CD4-positive, alpha-beta memory T cell (primary cell): ENCODE results near the gene DNAJC2. TPM values are rescaled to one million over a fixed set of nuclear protein-coding genes. Genes with fewer than 3 reads are reported as not detected.
"Not testable (repeated sequence)": the region's sequence is repeated elsewhere in the genome, so short reads cannot be mapped to it uniquely, and the experiment has no call there.

Source experiments
- CTCF ChIA-PET: fragments of 350-600 bp; sonication (Branson Sonifier 250); formaldehyde crosslinking; loops from one replicate; lab custom pipeline; 2021; ENCODE audit warnings: inconsistent platforms; ENCODE audit not compliant: partially characterized antibody; lab: Charles Lee
- POLR2A ChIA-PET: fragments of 350-600 bp; sonication (Branson Sonifier 250); formaldehyde crosslinking; loops from one replicate; lab custom pipeline; 2021; ENCODE audit not compliant: partially characterized antibody; lab: Charles Lee
- DNase-seq, 5 donors: peaks; one replicate each; pipeline versions ENCODE4 v3.0.0 to v3.0.0-alpha.2; 2020 to 2022; ENCODE audit warnings: mixed read lengths in 1 of 5
- H3K27ac ChIP-seq: one replicate; pipeline ENCODE4 v1.7.0; 2013; ENCODE audit warnings: low read depth, low read length
- H3K27me3 ChIP-seq: 2 replicates; pipeline ENCODE4 v1.7.0; 2013; ENCODE audit warnings: mild to moderate bottlenecking, low read length, moderate library complexity; ENCODE audit not compliant: insufficient read depth
- H3K36me3 ChIP-seq: 2 replicates; pipeline ENCODE4 v1.7.0; 2013; ENCODE audit warnings: mild to moderate bottlenecking, low read length, moderate library complexity; ENCODE audit not compliant: insufficient read depth
- H3K4me1 ChIP-seq: 2 replicates; pipeline ENCODE4 v1.7.0; 2013; ENCODE audit warnings: mild to moderate bottlenecking, low read length, moderate library complexity; ENCODE audit not compliant: insufficient read depth
- H3K4me3 ChIP-seq, 2 donors: one replicate each; pipeline ENCODE4 v1.7.0; 2013; ENCODE audit warnings: low read length in 2 of 2, mild to moderate bottlenecking in 1 of 2
- H3K9me3 ChIP-seq, 2 donors: one replicate each; pipeline ENCODE4 v1.7.0; 2013; ENCODE audit warnings: low read length in 2 of 2, control low read depth in 1 of 2; ENCODE audit not compliant: control insufficient read depth in 1 of 2
- H3K27ac Mint-ChIP-seq, 7 donors: one replicate each; pipeline ENCODE4 v1.8.0; 2020 to 2021; ENCODE audit warnings: mixed read lengths in 7 of 7, mild to moderate bottlenecking in 6 of 7, inconsistent platforms in 3 of 7, moderate library complexity in 3 of 7
- H3K27me3 Mint-ChIP-seq, 2 donors: one replicate each; pipeline ENCODE4 v1.8.0; 2020 to 2021; ENCODE audit warnings: mixed read lengths in 2 of 2
- H3K36me3 Mint-ChIP-seq, 2 donors: one replicate each; pipeline ENCODE4 v1.8.0; 2020 to 2021; ENCODE audit warnings: mixed read lengths in 2 of 2, inconsistent platforms in 1 of 2, mild to moderate bottlenecking in 1 of 2
- H3K4me1 Mint-ChIP-seq, 4 donors: one replicate each; pipeline ENCODE4 v1.8.0; 2020 to 2021; ENCODE audit warnings: mixed read lengths in 4 of 4, mild to moderate bottlenecking in 1 of 4
- H3K4me3 Mint-ChIP-seq, 8 donors: one replicate each; pipeline ENCODE4 v1.8.0; 2020 to 2021; ENCODE audit warnings: mixed read lengths in 8 of 8, mild to moderate bottlenecking in 7 of 8, moderate library complexity in 6 of 8, inconsistent platforms in 3 of 8
- H3K9me3 Mint-ChIP-seq, 8 donors: one replicate each; pipeline ENCODE4 v1.8.0; 2020 to 2021; ENCODE audit warnings: mixed read lengths in 8 of 8, mild to moderate bottlenecking in 5 of 8, inconsistent platforms in 3 of 8, moderate library complexity in 1 of 8
- intact Hi-C: fragments of 100-400 bp; cut with micrococcal nuclease; formaldehyde crosslinking; loops from one replicate; pipeline ENCODE4 v1.15.1; 2023
- polyA plus RNA-seq, 2 donors: library from polyadenylated mRNA; unstranded; fragments of 300-500 nt; fragmentation: Illumina TruSeq; gene quantifications; one replicate each; pipeline ENCODE4 v1.2.3, GENCODE V29; 2021
- total RNA-seq, 2 experiments: library from RNA; stranded (reverse); gene quantifications; one replicate each; pipeline ENCODE4 v1.2.3, GENCODE V29; 2021

DNAJC2 gene
- total and polyA plus RNA-seq, 4 experiments from 2014 or later: 10.6 to 40.5 (median 31.3) TPM

DNA sequence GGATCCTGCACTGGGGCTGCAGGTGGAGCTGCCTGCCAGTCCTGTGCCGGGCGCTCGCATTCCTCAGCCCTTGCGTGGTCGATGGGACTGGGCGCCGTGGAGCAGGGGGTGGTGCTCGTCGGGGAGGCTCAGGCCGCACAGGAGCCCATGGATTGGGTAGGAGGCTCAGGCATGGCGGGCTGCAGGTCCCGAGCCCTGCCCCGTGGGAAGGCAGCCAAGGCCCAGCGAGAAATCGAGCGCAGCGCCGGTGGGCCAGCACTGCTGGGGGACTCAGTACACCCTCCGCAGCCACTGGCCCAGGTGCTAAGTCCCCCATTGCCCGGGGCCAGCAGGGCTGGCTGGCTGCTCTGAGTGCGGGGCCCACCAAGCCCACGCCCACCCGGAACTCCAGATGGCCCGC lies 69.7 kb downstream of the DNAJC2 start:
- H3K27me3 Mint-ChIP-seq, DNase-seq, H3K27ac Mint-ChIP-seq, H3K27me3 ChIP-seq, H3K4me3 Mint-ChIP-seq, intact Hi-C loops, POLR2A ChIA-PET, H3K36me3 Mint-ChIP-seq, H3K9me3 Mint-ChIP-seq, H3K4me1 ChIP-seq, H3K27ac ChIP-seq, CTCF ChIA-PET, H3K9me3 ChIP-seq, H3K4me3 ChIP-seq, H3K36me3 ChIP-seq: not testable (repeated sequence)
- H3K4me1 Mint-ChIP-seq: peaks cover 8 to 14% (median 9%) of the 10 kb centered on the region in 4 donors

DNA sequence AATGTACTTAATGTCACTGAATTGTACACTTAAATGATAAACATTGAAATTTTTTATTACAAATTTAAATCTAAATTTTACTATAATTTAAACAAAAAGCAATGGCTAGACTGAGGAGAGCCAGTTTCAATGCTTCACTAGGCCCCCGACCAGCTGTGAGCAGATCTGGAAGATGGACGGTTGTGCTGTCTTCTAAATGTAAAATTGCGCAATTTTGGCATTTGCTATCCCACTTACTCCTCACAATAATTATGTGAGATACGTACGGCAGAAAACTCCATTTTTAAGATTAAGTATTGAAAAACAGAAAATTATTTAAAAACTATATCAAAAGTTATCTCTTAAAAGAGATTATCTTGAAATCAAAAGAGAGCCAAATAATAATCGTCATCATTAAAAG lies 71.2 kb downstream of the DNAJC2 start:
- H3K27ac ChIP-seq, H3K4me1 ChIP-seq, H3K36me3 ChIP-seq, H3K4me3 Mint-ChIP-seq, H3K4me3 ChIP-seq, intact Hi-C loops, H3K27me3 ChIP-seq, DNase-seq, H3K27ac Mint-ChIP-seq, H3K27me3 Mint-ChIP-seq, H3K4me1 Mint-ChIP-seq, POLR2A ChIA-PET, H3K9me3 Mint-ChIP-seq, H3K9me3 ChIP-seq, CTCF ChIA-PET: not testable (repeated sequence)
- H3K36me3 Mint-ChIP-seq: peaks cover 8 to 13% of the 10 kb centered on the region in 2 donors

- H3K4me3 Mint-ChIP-seq, POLR2A ChIA-PET, H3K36me3 Mint-ChIP-seq, CTCF ChIA-PET, H3K27ac ChIP-seq, H3K36me3 ChIP-seq, DNase-seq, H3K27me3 ChIP-seq, H3K27ac Mint-ChIP-seq, H3K4me1 ChIP-seq, H3K9me3 ChIP-seq, H3K4me3 ChIP-seq, intact Hi-C loops, H3K27me3 Mint-ChIP-seq, H3K9me3 Mint-ChIP-seq, H3K4me1 Mint-ChIP-seq: not testable (repeated sequence)
These were observed 78.3 kb downstream of the DNAJC2 start for GRCh38 chr7:103266229-103266628.

- H3K36me3 Mint-ChIP-seq, H3K4me3 ChIP-seq, H3K36me3 ChIP-seq, POLR2A ChIA-PET, H3K9me3 ChIP-seq, CTCF ChIA-PET, H3K4me1 Mint-ChIP-seq, H3K27me3 ChIP-seq, H3K9me3 Mint-ChIP-seq, H3K27ac ChIP-seq, H3K27ac Mint-ChIP-seq, DNase-seq, H3K4me3 Mint-ChIP-seq, H3K27me3 Mint-ChIP-seq, intact Hi-C loops, H3K4me1 ChIP-seq: not testable (repeated sequence)
These were observed 80.5 kb downstream of the DNAJC2 start for GRCh38 chr7:103264054-103264453.

Other genes starting within 250 kb of the DNAJC2 start
- 10 to 100 TPM; 21.6 to 22.2 TPM for gene NAPEPLD, start 195.7 kb downstream of the DNAJC2 start, total RNA-seq
- 10 to 100 TPM in 1 of 2 donors, 1 to 10 TPM in 1; 2.1 to 11.5 TPM for gene NAPEPLD, start 195.7 kb downstream of the DNAJC2 start, polyA plus RNA-seq
- 10 to 100 TPM; 72.7 to 76.2 TPM for gene PMPCB, start 47.3 kb downstream of the DNAJC2 start, total RNA-seq
- 10 to 100 TPM; 71.2 to 86.1 TPM for gene PMPCB, start 47.3 kb downstream of the DNAJC2 start, polyA plus RNA-seq
- gene PSMC2, start 2.9 kb upstream of the DNAJC2 start, total RNA-seq: 10 to 100 TPM; 68.2 to 69.3 TPM
- gene PSMC2, start 2.9 kb upstream of the DNAJC2 start, polyA plus RNA-seq: 100 to 1,000 TPM; 133 to 169 TPM
- gene SLC26A5, start 101.4 kb upstream of the DNAJC2 start, total RNA-seq: not detected
- gene SLC26A5, start 101.4 kb upstream of the DNAJC2 start, polyA plus RNA-seq: not detected